Endothelial cell of umbilical vein (primary cell): ENCODE data around the gene TSEN34. TPM values are rescaled to one million over a fixed set of nuclear protein-coding genes. Genes with fewer than 3 reads are reported as not detected.
"Not testable (repeated sequence)": the region's sequence is repeated elsewhere in the genome, so short reads cannot be mapped to it uniquely, and the experiment has no call there.

Experiments
- BruUV-seq: library from RNA; stranded (reverse); fragments of 400-500 nt; replicated peaks from 2 replicates; lab custom pipeline; 2021; lab: Mats Ljungman, UMichigan
- CTCF ChIA-PET: fragments of 300-600, 350-600 bp; sonication (Branson Sonifier 250); formaldehyde crosslinking; loops from one replicate; lab custom pipeline; 2021; ENCODE audit warnings: antibody characterized with exemption, inconsistent platforms; lab: Charles Lee
- POLR2A ChIA-PET: fragments of 300-600, 350-600 bp; sonication (Branson Sonifier 250); formaldehyde crosslinking; loops from one replicate; lab custom pipeline; 2021; ENCODE audit warnings: antibody characterized with exemption, inconsistent platforms; lab: Charles Lee
- DNase-seq: peaks from one replicate; pipeline ENCODE4 v3.0.0-alpha.2; 2011; ENCODE audit warnings: low read depth, low spot score
- FAIRE-seq: peaks from 2 replicates; lab custom pipeline; 2011; peaks lifted over from hg19 to GRCh38; lab: Jason Lieb, UNC
- H2AFZ ChIP-seq: 2 replicates; pipeline ENCODE4 v1.6.0; 2012; ENCODE audit warnings: low read depth, low read length, control low read depth, inconsistent platforms
- H3K27ac ChIP-seq: 2 replicates; pipeline ENCODE4 v1.5.1; 2011; ENCODE audit warnings: low read depth, mild to moderate bottlenecking, control low read depth, low read length, moderate library complexity; ENCODE audit not compliant: insufficient read depth
- H3K27me3 ChIP-seq, 2 experiments: 2 replicates each; pipeline versions ENCODE4 v1.6.0 to v1.6.1; 2011; ENCODE audit warnings: low read length in 2 of 2, mixed read lengths in 1 of 2; ENCODE audit not compliant: control insufficient read depth in 2 of 2, insufficient read depth in 2 of 2
- H3K36me3 ChIP-seq, 2 experiments: 2 replicates in 1 of 2; 3 replicates in 1 of 2; pipeline ENCODE4 v1.5.1; 2011; ENCODE audit warnings: low read length in 2 of 2, mild to moderate bottlenecking in 1 of 2, moderate library complexity in 1 of 2; ENCODE audit not compliant: control insufficient read depth in 2 of 2, insufficient read depth in 2 of 2; ENCODE audit errors: extremely low read depth in 1 of 2
- H3K4me1 ChIP-seq: 3 replicates; pipeline ENCODE4 v1.5.1; 2011; ENCODE audit warnings: mild to moderate bottlenecking, low read length; ENCODE audit not compliant: control insufficient read depth, insufficient read depth; ENCODE audit errors: extremely low read depth
- H3K4me2 ChIP-seq: 2 replicates; pipeline ENCODE4 v1.6.1; 2011; ENCODE audit warnings: low read length, control low read depth, mixed read lengths; ENCODE audit not compliant: insufficient read depth
- H3K4me3 ChIP-seq, 3 experiments: fragments of 200-600 bp in 1 of 3; sonication (generic), shearing (Covaris generic) in 1 of 3; replicated peaks in 1 of 3; 2 replicates each; pipeline ENCODE4 v1.5.1; 2011 to 2016; ENCODE audit warnings: control low read depth in 3 of 3, low read length in 3 of 3, mild to moderate bottlenecking in 2 of 3, inconsistent platforms in 1 of 3, low read depth in 1 of 3, moderate library complexity in 1 of 3; ENCODE audit not compliant: insufficient read depth in 1 of 3
- H3K79me2 ChIP-seq: 2 replicates; pipeline ENCODE4 v1.6.0; 2012; ENCODE audit warnings: low read length, inconsistent platforms; ENCODE audit not compliant: control insufficient read depth, insufficient read depth
- H3K9ac ChIP-seq: replicated peaks from 2 replicates; pipeline ENCODE3; 2011; ENCODE audit warnings: low read length, control low read depth; ENCODE audit not compliant: insufficient read depth; ENCODE audit errors: extremely low read depth
- H3K9me1 ChIP-seq: replicated peaks from 3 replicates; pipeline ENCODE4 v1.6.0; 2011; ENCODE audit warnings: mild to moderate bottlenecking, low read length; ENCODE audit not compliant: control insufficient read depth, insufficient read depth; ENCODE audit errors: extremely low read depth
- H3K9me3 ChIP-seq: replicated peaks from 2 replicates; pipeline ENCODE4 v1.5.1; 2012; ENCODE audit warnings: low read length, inconsistent platforms; ENCODE audit not compliant: control insufficient read depth, insufficient read depth
- H4K20me1 ChIP-seq: replicated peaks from 2 replicates; pipeline ENCODE3; 2011; ENCODE audit warnings: mild to moderate bottlenecking, low read length; ENCODE audit not compliant: control insufficient read depth, insufficient read depth; ENCODE audit errors: extremely low read depth
- EZH2 ChIP-seq: IDR thresholded peaks from 2 replicates; pipeline ENCODE4 v1.6.1; 2012; ENCODE audit warnings: borderline replicate concordance, low read depth, mild to moderate bottlenecking, moderate library complexity, low read length, inconsistent platforms; ENCODE audit not compliant: severe bottlenecking
- FOS ChIP-seq: IDR thresholded peaks from 2 replicates; pipeline ENCODE4 v1.6.1; 2011; ENCODE audit warnings: mild to moderate bottlenecking, low read length, moderate library complexity, borderline replicate concordance; ENCODE audit not compliant: insufficient read depth
- JUN ChIP-seq: IDR thresholded peaks from 2 replicates; pipeline ENCODE4 v1.6.1; 2011; ENCODE audit warnings: borderline replicate concordance, low read depth; ENCODE audit not compliant: insufficient read length, insufficient read depth
- MAX ChIP-seq: IDR thresholded peaks from 2 replicates; pipeline ENCODE4 v1.6.1; 2011; ENCODE audit not compliant: insufficient read depth, insufficient read length
- POLR2A ChIP-seq: IDR thresholded peaks from 2 replicates; pipeline ENCODE4 v1.6.1; 2012; ENCODE audit warnings: low read depth, mild to moderate bottlenecking, control low read depth, low read length
- POLR2AphosphoS5 ChIP-seq: IDR thresholded peaks from 2 replicates; pipeline ENCODE4 v1.6.1; 2012; ENCODE audit warnings: low read depth, mild to moderate bottlenecking, control low read depth, low read length, moderate library complexity; ENCODE audit not compliant: insufficient read depth
- dilution Hi-C: fragments of 300-500 bp; cut with MboI; formaldehyde crosslinking; loops from one replicate; pipeline ENCODE4 v1.15.0; 2019; ENCODE audit warnings: low sequenced_read_pairs; ENCODE audit not compliant: extremely low pct_ligation_motif_present
- intact Hi-C: fragments of 100-400 bp; cut with micrococcal nuclease; formaldehyde crosslinking; loops from one replicate; pipeline ENCODE4 v1.10.0; 2022
- polyA plus RNA-seq, 4 experiments: library from polyadenylated mRNA; depleted of rRNA in 3 of 4; stranded (reverse) in 3 of 4; unstranded in 1 of 4; fragments of >200 nt; gene quantifications; 2 replicates each; pipeline versions ENCODE4 v1.2.1 to v1.2.3, GENCODE V29; 2011 to 2012; ENCODE audit warnings: missing spikeins in 1 of 4
- total RNA-seq: library from RNA; stranded (reverse); gene quantifications from 2 replicates; pipeline ENCODE4 v1.2.3, GENCODE V29; 2021

TSEN34 gene
- total and polyA plus RNA-seq, 2 donors (not counting 3 experiments of a cell fraction or from before 2014, with no cell fraction given) = 40.7 to 81.9 TPM

DNA sequence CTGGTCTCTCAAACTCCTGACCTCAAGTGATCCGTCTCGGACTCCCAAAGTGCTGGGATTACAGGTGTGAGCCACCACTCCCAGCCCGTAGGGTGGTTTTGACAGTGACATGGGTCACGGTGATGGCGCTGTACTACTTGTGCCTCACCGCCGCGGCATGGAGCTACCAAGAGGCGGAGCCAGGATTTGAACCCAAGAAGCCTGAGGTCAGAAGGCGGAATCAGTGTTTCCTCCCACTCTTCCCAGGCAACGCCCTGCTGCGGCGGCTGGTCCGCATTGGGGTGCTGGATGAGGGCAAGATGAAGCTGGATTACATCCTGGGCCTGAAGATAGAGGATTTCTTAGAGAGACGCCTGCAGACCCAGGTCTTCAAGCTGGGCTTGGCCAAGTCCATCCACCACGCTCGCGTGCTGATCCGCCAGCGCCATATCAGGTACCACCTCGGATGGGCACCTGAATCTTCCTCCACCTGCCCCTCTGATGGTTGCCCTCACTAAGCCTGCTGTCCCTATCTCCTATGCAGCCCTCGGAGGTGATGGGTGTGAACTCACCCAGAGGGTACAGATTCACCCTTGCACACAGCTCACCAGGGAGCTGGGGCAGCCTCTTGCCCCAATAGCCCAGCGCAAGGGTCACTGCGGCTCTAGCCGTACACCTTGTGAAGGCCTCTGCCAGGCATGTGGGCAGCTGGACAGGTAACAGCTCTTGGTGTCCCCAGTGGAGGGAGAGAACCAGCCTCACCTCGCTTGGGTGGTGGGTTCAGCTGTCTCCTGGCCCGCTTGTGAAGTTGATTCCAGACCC is 15.1 kb downstream of the TSEN34 start:
- ChIA-PET POLR2A (interaction anchor here (0.8 to 1.1 kb wide), 2 partner anchors 15 to 16 kb away, joined by 3 read pairs; partner anchors contain the start of gene TSEN34), CTCF (interaction anchor here (0.6 to 1.2 kb wide), 2 partner anchors 17 to 38 kb away, joined by 3 read pairs; partner anchors contain the start of gene MBOAT7)
- Histone ChIP-seq H3K9me1 (no peaks in the 10 kb centered on the region), H4K20me1 (peaks cover 3% of the 10 kb centered on the region), H3K4me2 (no peak overlapping the region), H2AFZ (no peak overlapping the region), H3K79me2 (peaks cover 75% of the 10 kb centered on the region), H3K27me3 (no peaks in the 10 kb centered on the region), H3K27ac (no peak overlapping the region), H3K9ac (no peak overlapping the region), H3K36me3 (peaks cover 42 to 53% of the 10 kb centered on the region in 2 experiments), H3K9me3 (no peaks in the 10 kb centered on the region), H3K4me1 (peaks cover 59% of the 10 kb centered on the region), H3K4me3 (no peak overlapping the region)
- no peak for DNase-seq
- dilution Hi-C loops = no loop called here
- TF ChIP-seq JUN (no peak), EZH2 (no peak), POLR2A (no peak), FOS (no peak), POLR2AphosphoS5 (no peak), MAX (no peak)
- no peak for FAIRE-seq
- no TSS peak for BruUV-seq
- intact Hi-C loops = no loop called here

DNA sequence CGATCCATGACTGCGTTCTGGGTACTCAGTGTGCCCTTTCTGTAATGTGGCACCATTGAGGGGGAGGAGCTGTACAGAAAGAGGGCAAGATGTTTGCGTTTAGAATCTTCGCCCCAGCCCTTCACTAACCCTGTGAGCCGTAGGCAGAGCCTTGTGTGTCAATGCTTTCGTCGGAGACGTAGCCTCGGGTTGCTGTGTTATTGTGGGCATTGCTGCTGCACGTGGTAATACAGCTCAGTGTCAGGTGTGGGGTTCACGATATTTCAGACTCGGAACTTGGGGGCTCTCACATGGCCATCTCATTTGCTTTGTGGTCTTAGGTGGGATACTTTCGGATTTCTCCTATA is 15.7 kb downstream of the TSEN34 start:
- Histone ChIP-seq H3K9me1 (no peaks in the 10 kb centered on the region), H3K9ac (no peak overlapping the region), H3K27me3 (no peaks in the 10 kb centered on the region), H3K27ac (no peak overlapping the region), H3K79me2 (peaks cover 70% of the 10 kb centered on the region), H3K4me1 (peaks cover 54% of the 10 kb centered on the region), H3K4me2 (no peak overlapping the region), H3K9me3 (no peaks in the 10 kb centered on the region), H4K20me1 (peaks cover under 1% of the 10 kb centered on the region), H2AFZ (no peak overlapping the region), H3K4me3 (no peak overlapping the region), H3K36me3 (peaks cover 39 to 53% of the 10 kb centered on the region in 2 experiments)
- FAIRE-seq (no peak), DNase-seq (no peak)
- TF ChIP-seq FOS (no peak), POLR2A (no peak)
- CTCF ChIA-PET = interaction anchor here (0.6 kb wide), 1 partner anchor 38 kb away, joined by 3 read pairs; no protein-coding TSS in a partner anchor
- dilution Hi-C loops = no loop called here
- BruUV-seq = no TSS peak
- POLR2A ChIA-PET = interaction anchor here (0.8 kb wide), 1 partner anchor 16 kb away, joined by 3 read pairs; the partner anchor contains the start of gene TSEN34
- intact Hi-C loops = no loop called here

- FAIRE-seq, dilution Hi-C loops, H3K27me3 ChIP-seq, BruUV-seq, H4K20me1 ChIP-seq, H3K27ac ChIP-seq, H3K9me3 ChIP-seq, H2AFZ ChIP-seq, intact Hi-C loops, H3K4me2 ChIP-seq, H3K4me3 ChIP-seq, DNase-seq, H3K9ac ChIP-seq, H3K9me1 ChIP-seq, CTCF ChIA-PET: not testable (repeated sequence)
- H3K4me1 ChIP-seq = peaks cover 50% of the 10 kb centered on the region
- H3K79me2 ChIP-seq = peaks cover 66% of the 10 kb centered on the region
- H3K36me3 ChIP-seq = peaks cover 36 to 49% of the 10 kb centered on the region in 2 experiments
- POLR2A ChIA-PET = interaction anchor here (0.8 to 1.7 kb wide), 2 partner anchors 16 to 18 kb away, joined by 3 to 5 read pairs; partner anchors contain the start of genes MBOAT7 and TSEN34
Measured at GRCh38 chr19:54207193-54207592, 16.1 kb downstream of the TSEN34 start.
